ENCODE results near the gene CPM.

The CPM gene

DNA sequence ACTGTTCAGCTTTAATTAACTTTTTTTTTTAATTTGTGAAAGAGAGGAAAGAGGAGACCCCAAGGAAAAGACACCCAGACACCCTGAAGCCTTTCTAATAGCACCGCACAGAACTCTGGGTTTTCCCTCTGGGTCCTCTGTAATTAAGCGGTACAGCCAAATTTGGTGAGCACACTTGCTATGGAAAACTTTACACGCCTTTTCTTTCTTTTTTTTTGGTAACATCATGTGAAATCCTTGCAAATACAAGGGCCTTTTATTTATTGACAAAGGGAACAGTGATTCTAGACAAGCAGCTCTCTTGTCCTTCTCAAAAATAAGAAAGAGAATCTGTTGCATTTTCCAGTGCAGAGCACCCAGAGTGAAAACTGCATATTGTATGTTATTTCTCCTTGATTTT lies 44.4 kb upstream of the CPM start:
- Histone ChIP-seq H3K9me3 (no peaks in the 10 kb centered on the region), H3K4me1 (no peaks in the 10 kb centered on the region), H3K36me3 (no peaks in the 10 kb centered on the region), H3K27ac (no peak overlapping the region), H3K27me3 (no peaks in the 10 kb centered on the region), H3K4me3 (no peak overlapping the region)
- TF ChIP-seq, protein P1, sequence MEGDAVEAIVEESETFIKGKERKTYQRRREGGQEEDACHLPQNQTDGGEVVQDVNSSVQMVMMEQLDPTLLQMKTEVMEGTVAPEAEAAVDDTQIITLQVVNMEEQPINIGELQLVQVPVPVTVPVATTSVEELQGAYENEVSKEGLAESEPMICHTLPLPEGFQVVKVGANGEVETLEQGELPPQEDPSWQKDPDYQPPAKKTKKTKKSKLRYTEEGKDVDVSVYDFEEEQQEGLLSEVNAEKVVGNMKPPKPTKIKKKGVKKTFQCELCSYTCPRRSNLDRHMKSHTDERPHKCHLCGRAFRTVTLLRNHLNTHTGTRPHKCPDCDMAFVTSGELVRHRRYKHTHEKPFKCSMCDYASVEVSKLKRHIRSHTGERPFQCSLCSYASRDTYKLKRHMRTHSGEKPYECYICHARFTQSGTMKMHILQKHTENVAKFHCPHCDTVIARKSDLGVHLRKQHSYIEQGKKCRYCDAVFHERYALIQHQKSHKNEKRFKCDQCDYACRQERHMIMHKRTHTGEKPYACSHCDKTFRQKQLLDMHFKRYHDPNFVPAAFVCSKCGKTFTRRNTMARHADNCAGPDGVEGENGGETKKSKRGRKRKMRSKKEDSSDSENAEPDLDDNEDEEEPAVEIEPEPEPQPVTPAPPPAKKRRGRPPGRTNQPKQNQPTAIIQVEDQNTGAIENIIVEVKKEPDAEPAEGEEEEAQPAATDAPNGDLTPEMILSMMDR (IDR thresholded peaks at IDR 0.05) = no peak
- intact Hi-C loops (cut with DNase I; ENCODE audit: low total_unique reads) = no loop called here
- no peak for DNase-seq

DNA sequence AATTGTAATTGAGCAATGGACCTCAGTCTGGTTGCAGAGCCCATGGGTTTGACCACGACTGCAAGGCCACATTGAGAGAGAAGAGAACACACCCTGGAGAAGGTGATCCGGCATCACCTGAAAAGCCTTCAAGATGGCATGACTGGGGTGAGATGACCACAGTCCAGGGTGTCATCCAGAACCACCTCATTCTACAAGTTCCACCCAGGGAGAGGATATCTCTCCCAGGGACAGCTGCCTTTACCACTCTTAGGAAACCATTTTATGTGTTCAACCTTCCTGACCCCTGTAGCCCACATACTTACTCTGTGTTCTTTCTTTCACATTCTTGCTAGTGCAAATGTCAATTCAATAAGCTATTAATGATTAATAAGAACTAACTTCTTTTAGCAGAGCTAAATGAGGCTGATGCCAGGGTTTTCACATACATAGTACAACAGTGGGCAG lies 43.4 kb upstream of the CPM start:
- Histone ChIP-seq H3K27ac (no peak overlapping the region), H3K27me3 (no peaks in the 10 kb centered on the region), H3K4me3 (no peak overlapping the region), H3K36me3 (no peaks in the 10 kb centered on the region), H3K9me3 (no peaks in the 10 kb centered on the region), H3K4me1 (no peaks in the 10 kb centered on the region)
- intact Hi-C loops (cut with DNase I; ENCODE audit: low total_unique reads) = no loop called here
- TF ChIP-seq, protein P1 (IDR thresholded peaks at IDR 0.05) = no peak
- no peak for DNase-seq

DNA sequence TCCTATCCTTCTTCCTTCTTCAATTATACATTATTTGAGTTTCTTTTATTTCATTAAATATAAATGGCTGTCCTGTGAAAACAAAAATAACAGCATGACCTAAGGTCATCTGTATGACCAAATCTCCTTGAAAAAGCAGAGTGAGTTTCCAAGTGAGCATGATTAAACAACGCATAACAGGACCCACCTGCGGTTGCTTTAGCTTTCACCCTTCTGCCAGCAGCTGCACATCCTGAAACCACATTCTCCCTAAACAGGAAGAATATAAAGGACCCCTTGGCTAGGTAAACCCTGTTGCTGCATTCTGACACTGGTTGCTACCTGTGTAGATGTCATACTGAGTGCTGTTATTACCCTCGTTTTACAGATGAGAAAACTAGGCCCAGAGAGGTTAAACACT lies 42.8 kb upstream of the CPM start:
- Histone ChIP-seq H3K27ac (no peak overlapping the region), H3K36me3 (no peaks in the 10 kb centered on the region), H3K4me3 (no peak overlapping the region), H3K4me1 (no peaks in the 10 kb centered on the region), H3K9me3 (no peaks in the 10 kb centered on the region), H3K27me3 (no peaks in the 10 kb centered on the region)
- intact Hi-C loops (cut with DNase I; ENCODE audit: low total_unique reads) = no loop called here
- no peak for DNase-seq
- TF ChIP-seq, protein P1 (IDR thresholded peaks at IDR 0.05) = no peak

DNA sequence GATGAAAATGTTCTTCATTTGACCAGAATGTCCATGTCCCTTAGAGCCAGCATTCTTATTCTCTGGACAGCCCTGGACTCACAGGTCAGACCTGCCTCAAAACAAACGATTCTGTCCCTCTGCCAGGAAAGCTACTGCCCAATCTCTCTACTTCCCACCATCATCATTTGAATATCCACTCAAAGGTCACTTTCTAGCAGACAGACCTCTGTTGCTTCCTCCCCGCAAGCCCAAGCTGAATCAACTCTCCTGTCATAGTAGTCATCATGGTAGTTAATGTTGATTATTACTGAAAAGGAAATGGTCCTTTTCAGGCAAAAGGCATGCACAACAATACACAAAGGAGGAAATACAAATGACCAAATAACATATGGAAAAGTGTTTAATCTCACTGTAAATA lies 39.6 kb upstream of the CPM start:
- Histone ChIP-seq H3K4me3 (no peak overlapping the region), H3K27me3 (no peaks in the 10 kb centered on the region), H3K27ac (no peak overlapping the region), H3K9me3 (no peaks in the 10 kb centered on the region), H3K4me1 (no peaks in the 10 kb centered on the region), H3K36me3 (no peaks in the 10 kb centered on the region)
- TF ChIP-seq, protein P1 (IDR thresholded peaks at IDR 0.05) = no peak
- DNase-seq = no peak
- intact Hi-C loops (cut with DNase I; ENCODE audit: low total_unique reads) = no loop called here

DNA sequence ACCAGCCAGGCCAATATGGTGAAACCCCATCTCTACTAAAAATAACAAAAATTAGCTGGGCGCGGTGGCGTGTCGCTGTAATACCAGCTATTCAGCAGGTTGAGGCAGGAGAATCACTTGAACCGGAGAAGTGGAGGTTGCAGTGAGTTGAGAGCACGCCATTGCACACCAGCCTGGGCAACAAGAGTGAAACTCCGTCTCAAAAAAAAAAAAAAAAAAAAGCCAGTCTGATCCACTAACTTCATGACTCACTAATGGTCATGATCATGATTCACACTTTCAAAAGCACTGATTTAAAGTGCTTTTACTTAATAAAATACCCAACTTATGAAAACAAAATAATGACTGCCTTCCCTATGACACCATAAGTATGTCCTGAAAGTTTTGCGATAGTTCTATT lies 38.4 kb upstream of the CPM start:
- no peak for DNase-seq
- H3K4me1 ChIP-seq = no peaks in the 10 kb centered on the region
- no peak overlapping the region for H3K27ac ChIP-seq
- intact Hi-C loops (cut with DNase I; ENCODE audit: low total_unique reads) = no loop called here
- H3K4me3 ChIP-seq = no peak overlapping the region
- no peaks in the 10 kb centered on the region for H3K9me3 ChIP-seq
- TF ChIP-seq, protein P1 (IDR thresholded peaks at IDR 0.05) = no peak
- H3K36me3 ChIP-seq = no peaks in the 10 kb centered on the region
- H3K27me3 ChIP-seq = no peaks in the 10 kb centered on the region

DNA sequence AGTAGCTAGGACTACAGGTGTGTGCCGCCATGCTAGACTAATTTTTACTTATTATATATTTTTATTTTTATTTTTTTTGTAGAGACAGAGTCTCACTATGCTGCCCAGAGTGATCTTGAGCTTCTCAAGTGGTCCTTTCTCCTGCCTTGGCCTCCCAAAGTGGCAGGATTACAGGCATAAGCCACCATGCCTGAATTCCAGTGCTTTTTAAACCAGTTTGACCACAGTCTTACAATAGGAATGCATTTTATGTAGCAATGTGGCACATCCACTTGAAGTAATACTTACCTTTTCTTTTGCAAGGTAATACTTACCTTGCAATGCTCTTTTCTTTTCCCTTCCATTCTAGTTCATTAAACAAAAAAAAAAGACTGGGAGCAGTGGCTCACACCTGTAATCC lies 38.0 kb upstream of the CPM start:
- Histone ChIP-seq H3K27ac (no peak overlapping the region), H3K4me1 (no peaks in the 10 kb centered on the region), H3K36me3 (no peaks in the 10 kb centered on the region), H3K9me3 (no peaks in the 10 kb centered on the region), H3K27me3 (no peaks in the 10 kb centered on the region), H3K4me3 (no peak overlapping the region)
- TF ChIP-seq, protein P1 (IDR thresholded peaks at IDR 0.05) = no peak
- intact Hi-C loops (cut with DNase I; ENCODE audit: low total_unique reads) = no loop called here
- DNase-seq = no peak
